ENCODE data around the gene GPR27. TPM values are rescaled to one million over a fixed set of nuclear protein-coding genes. Genes with fewer than 3 reads are reported as not detected.

GPR27 gene
- polyA plus RNA-seq, 1 donor (not counting 4 experiments of a cell fraction or from before 2014, with no cell fraction given) = 0.12 TPM

DNA sequence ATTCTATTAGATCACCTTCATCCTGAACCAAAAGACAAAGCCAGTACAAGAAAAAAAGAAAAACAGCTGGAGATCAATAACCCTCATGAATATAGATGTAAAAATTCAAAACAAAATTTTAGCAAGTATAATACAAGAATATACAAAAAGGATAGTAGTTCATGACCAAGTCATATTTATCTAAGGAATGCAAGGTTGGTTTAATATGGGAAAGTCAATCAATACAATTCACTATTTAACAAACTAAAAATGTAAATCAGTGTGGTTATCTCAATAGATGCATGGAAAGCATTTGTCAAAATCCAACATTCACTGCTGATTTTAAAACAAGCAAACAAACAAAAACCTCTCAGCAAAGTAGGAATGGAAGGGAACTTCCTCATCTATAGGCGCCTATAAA lies 11.0 kb upstream of the GPR27 start:
- dilution Hi-C loops (cut with MboI; ENCODE audit: extremely low pct_ligation_motif_present, low sequenced_read_pairs) = no loop called here
- Histone ChIP-seq H4K20me1 (ENCODE audit: control insufficient read depth, extremely low read depth, insufficient read depth, low read length) (no peaks in the 10 kb centered on the region), H3K4me2 (ENCODE audit: control insufficient read depth, extremely low read depth, insufficient read depth, low read depth, low read length) (no peak overlapping the region), H3K4me3 (ENCODE audit: control insufficient read depth in 2 of 3, extremely low read depth in 1 of 3, insufficient read depth in 2 of 3, low read depth in 1 of 3, low read length in 3 of 3) (no peak overlapping the region), H3K9ac (ENCODE audit: control insufficient read depth, extremely low read depth, insufficient read depth, low read length) (no peak overlapping the region), H3K27me3 (ENCODE audit: control insufficient read depth, extremely low read depth, insufficient read depth, low read length) (peaks cover 4% of the 10 kb centered on the region), H3K27ac (ENCODE audit: control insufficient read depth, insufficient read depth, low read length) (no peak overlapping the region), H3K36me3 (ENCODE audit: control insufficient read depth in 2 of 2, extremely low read depth in 1 of 2, insufficient read depth in 2 of 2, low read length in 2 of 2) (no peaks in the 10 kb centered on the region), H3K9me1 (ENCODE audit: control insufficient read depth, extremely low read depth, insufficient read depth, low read length) (no peaks in the 10 kb centered on the region), H3K9me3 (ENCODE audit: control insufficient read depth, low read depth, low read length) (no peaks in the 10 kb centered on the region), H3K79me2 (ENCODE audit: control insufficient read depth, insufficient read depth, low read length) (no peaks in the 10 kb centered on the region), H3K4me1 (ENCODE audit: control insufficient read depth, extremely low read depth, insufficient read depth, low read length) (no peaks in the 10 kb centered on the region), H2AFZ (ENCODE audit: control insufficient read depth, low read length) (no peak overlapping the region)
- no peak for DNase-seq (ENCODE audit: low read depth, low spot score)
- FAIRE-seq = no peak
- no peak for TF ChIP-seq EZH2 (IDR thresholded peaks at IDR 0.05; ENCODE audit: low read length)
- TF ChIP-seq, protein P1, sequence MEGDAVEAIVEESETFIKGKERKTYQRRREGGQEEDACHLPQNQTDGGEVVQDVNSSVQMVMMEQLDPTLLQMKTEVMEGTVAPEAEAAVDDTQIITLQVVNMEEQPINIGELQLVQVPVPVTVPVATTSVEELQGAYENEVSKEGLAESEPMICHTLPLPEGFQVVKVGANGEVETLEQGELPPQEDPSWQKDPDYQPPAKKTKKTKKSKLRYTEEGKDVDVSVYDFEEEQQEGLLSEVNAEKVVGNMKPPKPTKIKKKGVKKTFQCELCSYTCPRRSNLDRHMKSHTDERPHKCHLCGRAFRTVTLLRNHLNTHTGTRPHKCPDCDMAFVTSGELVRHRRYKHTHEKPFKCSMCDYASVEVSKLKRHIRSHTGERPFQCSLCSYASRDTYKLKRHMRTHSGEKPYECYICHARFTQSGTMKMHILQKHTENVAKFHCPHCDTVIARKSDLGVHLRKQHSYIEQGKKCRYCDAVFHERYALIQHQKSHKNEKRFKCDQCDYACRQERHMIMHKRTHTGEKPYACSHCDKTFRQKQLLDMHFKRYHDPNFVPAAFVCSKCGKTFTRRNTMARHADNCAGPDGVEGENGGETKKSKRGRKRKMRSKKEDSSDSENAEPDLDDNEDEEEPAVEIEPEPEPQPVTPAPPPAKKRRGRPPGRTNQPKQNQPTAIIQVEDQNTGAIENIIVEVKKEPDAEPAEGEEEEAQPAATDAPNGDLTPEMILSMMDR (optimal IDR thresholded peaks at IDR 0.05 in 1 of 3, IDR thresholded peaks at IDR 0.05 in 1 of 3, conservative IDR thresholded peaks at IDR 0.05 in 1 of 3; ENCODE audit: extremely low read depth in 1 of 3, insufficient read depth in 2 of 3, low read length in 3 of 3) = no peak

DNA sequence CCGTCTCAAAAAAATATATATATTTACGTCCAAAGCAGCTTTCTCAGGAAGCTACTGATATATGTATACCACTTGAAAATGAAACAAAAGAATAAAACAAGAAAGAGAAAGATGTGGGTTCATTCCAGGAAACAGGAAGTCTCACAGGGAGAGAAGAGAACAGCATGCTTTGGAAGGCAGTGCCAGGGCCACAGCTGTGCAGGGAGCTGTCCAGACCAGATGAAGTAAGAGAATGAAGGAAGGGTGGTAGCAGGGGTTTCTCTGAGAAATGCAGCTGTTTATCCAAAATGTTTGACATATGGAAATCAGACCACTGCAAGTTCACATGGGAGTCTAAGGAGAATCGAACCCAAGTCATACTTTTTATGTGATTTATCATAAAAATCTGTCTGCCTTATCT lies 8.9 kb upstream of the GPR27 start:
- H3K4me1 ChIP-seq (ENCODE audit: control insufficient read depth, extremely low read depth, insufficient read depth, low read length) = no peaks in the 10 kb centered on the region
- no peak overlapping the region for H3K4me2 ChIP-seq (ENCODE audit: control insufficient read depth, extremely low read depth, insufficient read depth, low read depth, low read length)
- TF ChIP-seq, protein P1 (optimal IDR thresholded peaks at IDR 0.05 in 1 of 3, IDR thresholded peaks at IDR 0.05 in 1 of 3, conservative IDR thresholded peaks at IDR 0.05 in 1 of 3; ENCODE audit: extremely low read depth in 1 of 3, insufficient read depth in 2 of 3, low read length in 3 of 3) = no peak
- TF ChIP-seq EZH2 (IDR thresholded peaks at IDR 0.05; ENCODE audit: low read length) = no peak
- no peaks in the 10 kb centered on the region for H3K27me3 ChIP-seq (ENCODE audit: control insufficient read depth, extremely low read depth, insufficient read depth, low read length)
- DNase-seq (ENCODE audit: low read depth, low spot score) (no peak), FAIRE-seq (no peak)
- dilution Hi-C loops (cut with MboI; ENCODE audit: extremely low pct_ligation_motif_present, low sequenced_read_pairs) = no loop called here
- H2AFZ ChIP-seq (ENCODE audit: control insufficient read depth, low read length) = no peak overlapping the region
- H3K9me3 ChIP-seq (ENCODE audit: control insufficient read depth, low read depth, low read length) = no peaks in the 10 kb centered on the region
- H4K20me1 ChIP-seq (ENCODE audit: control insufficient read depth, extremely low read depth, insufficient read depth, low read length) = no peaks in the 10 kb centered on the region
- H3K9ac ChIP-seq (ENCODE audit: control insufficient read depth, extremely low read depth, insufficient read depth, low read length) = no peak overlapping the region
- H3K27ac ChIP-seq (ENCODE audit: control insufficient read depth, insufficient read depth, low read length) = no peak overlapping the region
- no peaks in the 10 kb centered on the region for H3K79me2 ChIP-seq (ENCODE audit: control insufficient read depth, insufficient read depth, low read length)
- no peak overlapping the region for H3K4me3 ChIP-seq (ENCODE audit: control insufficient read depth in 2 of 3, extremely low read depth in 1 of 3, insufficient read depth in 2 of 3, low read depth in 1 of 3, low read length in 3 of 3)
- H3K36me3 ChIP-seq (ENCODE audit: control insufficient read depth in 2 of 2, extremely low read depth in 1 of 2, insufficient read depth in 2 of 2, low read length in 2 of 2) = no peaks in the 10 kb centered on the region
- no peaks in the 10 kb centered on the region for H3K9me1 ChIP-seq (ENCODE audit: control insufficient read depth, extremely low read depth, insufficient read depth, low read length)
